Activated naive CD4-positive, alpha-beta T cell treated with anti-CD3 and anti-CD28 coated beads, Interleukin-2, amount 50 U/mL, for 24 hours (primary cell): ENCODE data around the gene ADAMTS14.

ENCODE experiments used
- H3K27ac Mint-ChIP-seq: one replicate; pipeline ENCODE4 v1.8.0; 2021; ENCODE audit warnings: mild to moderate bottlenecking, mixed read lengths
- H3K27me3 Mint-ChIP-seq: one replicate; pipeline ENCODE4 v1.8.0; 2021; ENCODE audit warnings: mixed read lengths
- H3K36me3 Mint-ChIP-seq: one replicate; pipeline ENCODE4 v1.8.0; 2021; ENCODE audit warnings: mixed read lengths
- H3K4me1 Mint-ChIP-seq: one replicate; pipeline ENCODE4 v1.8.0; 2021; ENCODE audit warnings: mixed read lengths
- H3K4me3 Mint-ChIP-seq: one replicate; pipeline ENCODE4 v1.8.0; 2021; ENCODE audit warnings: mild to moderate bottlenecking, mixed read lengths
- H3K9me3 Mint-ChIP-seq: one replicate; pipeline ENCODE4 v1.8.0; 2021; ENCODE audit warnings: mixed read lengths

The ADAMTS14 gene

GRCh38 chr10:70722820-70723424 lies 50.6 kb downstream of the ADAMTS14 start:
- Mint-ChIP-seq H3K4me3 (no peak overlapping the region), H3K4me1 (no peaks in the 10 kb centered on the region), H3K9me3 (no peaks in the 10 kb centered on the region), H3K27me3 (no peaks in the 10 kb centered on the region), H3K36me3 (no peaks in the 10 kb centered on the region), H3K27ac (no peak overlapping the region)

GRCh38 chr10:70723771-70724170 lies 51.5 kb downstream of the ADAMTS14 start:
- Mint-ChIP-seq H3K27me3 (no peaks in the 10 kb centered on the region), H3K9me3 (no peaks in the 10 kb centered on the region), H3K4me1 (no peaks in the 10 kb centered on the region), H3K36me3 (no peaks in the 10 kb centered on the region), H3K4me3 (no peak overlapping the region), H3K27ac (no peak overlapping the region)

DNA sequence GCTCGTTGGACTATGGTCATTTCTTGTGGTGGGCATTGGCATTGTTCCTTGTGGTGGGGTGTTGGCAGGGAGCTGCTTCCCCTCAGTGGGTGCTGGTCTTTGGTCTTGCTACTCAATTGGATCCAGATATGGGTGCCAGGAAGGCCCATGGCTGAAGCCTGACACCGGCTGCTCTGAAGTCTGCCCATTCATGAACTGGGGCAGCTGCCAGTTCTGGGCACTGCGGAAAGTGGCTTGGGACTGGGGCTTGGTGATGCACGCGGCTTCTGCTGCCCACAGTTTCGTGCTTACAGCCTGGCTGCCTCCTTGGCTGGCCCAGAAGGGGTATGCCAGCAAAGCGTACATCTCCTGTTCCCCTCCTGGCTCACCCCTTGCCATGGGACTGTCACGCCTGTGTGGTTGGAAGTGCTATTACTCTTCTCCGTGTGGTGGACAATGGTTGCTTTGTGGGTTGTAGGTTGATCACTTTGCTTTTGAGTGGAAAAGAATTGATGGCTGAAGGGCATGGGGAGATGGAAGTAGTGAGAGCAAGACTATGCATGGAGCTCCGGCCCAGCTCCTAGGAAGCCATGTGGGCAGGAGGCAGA lies 54.7 kb downstream of the ADAMTS14 start:
- Mint-ChIP-seq H3K4me3 (no peak overlapping the region), H3K27me3 (no peaks in the 10 kb centered on the region), H3K27ac (no peak overlapping the region)

DNA sequence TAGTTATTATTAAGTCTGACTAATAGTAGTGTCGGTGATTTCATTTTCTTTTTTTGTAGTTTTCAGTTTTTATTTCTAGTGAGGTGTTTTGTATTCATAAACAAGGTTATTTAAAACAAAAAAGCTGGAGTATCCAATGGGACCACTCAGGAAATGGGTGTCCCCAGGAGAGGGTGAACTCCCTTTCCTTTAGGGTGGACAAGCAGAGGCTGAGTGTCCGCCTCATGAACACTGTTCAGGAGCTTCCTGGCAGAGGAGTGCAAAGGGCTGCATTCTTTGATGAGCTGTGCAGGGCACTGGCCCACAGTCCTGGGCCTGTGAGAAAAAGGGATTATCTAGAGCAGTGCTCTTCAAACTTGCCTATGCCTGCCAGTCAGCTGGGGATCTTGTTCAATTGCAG lies 56.0 kb downstream of the ADAMTS14 start:
- Mint-ChIP-seq H3K9me3 (no peaks in the 10 kb centered on the region), H3K4me3 (no peak overlapping the region), H3K27me3 (no peaks in the 10 kb centered on the region), H3K27ac (no peak overlapping the region), H3K36me3 (no peaks in the 10 kb centered on the region), H3K4me1 (no peaks in the 10 kb centered on the region)

More for the DNA sequence above, 54.7 kb downstream of the ADAMTS14 start:
- Mint-ChIP-seq H3K36me3 (no peaks in the 10 kb centered on the region), H3K9me3 (no peaks in the 10 kb centered on the region), H3K4me1 (no peaks in the 10 kb centered on the region)

- no peaks in the 10 kb centered on the region for H3K4me1 Mint-ChIP-seq
- no peaks in the 10 kb centered on the region for H3K36me3 Mint-ChIP-seq
- no peaks in the 10 kb centered on the region for H3K9me3 Mint-ChIP-seq
Observed at GRCh38 chr10:70729763-70730357, 57.6 kb downstream of the ADAMTS14 start.

GRCh38 chr10:70730955-70731354 lies 58.6 kb downstream of the ADAMTS14 start:
- H3K9me3 Mint-ChIP-seq, result no peaks in the 10 kb centered on the region
- no peaks in the 10 kb centered on the region for H3K4me1 Mint-ChIP-seq
- H3K27me3 Mint-ChIP-seq, result no peaks in the 10 kb centered on the region
- no peaks in the 10 kb centered on the region for H3K36me3 Mint-ChIP-seq
- no peak overlapping the region for H3K27ac Mint-ChIP-seq
- no peak overlapping the region for H3K4me3 Mint-ChIP-seq

More at GRCh38 chr10:70729763-70730357, 57.6 kb downstream of the ADAMTS14 start:
- H3K4me3 Mint-ChIP-seq, result no peak overlapping the region
- no peak overlapping the region for H3K27ac Mint-ChIP-seq
- H3K27me3 Mint-ChIP-seq, result no peaks in the 10 kb centered on the region

- Mint-ChIP-seq H3K27me3 (no peaks in the 10 kb centered on the region), H3K9me3 (no peaks in the 10 kb centered on the region), H3K27ac (no peak overlapping the region), H3K4me1 (no peaks in the 10 kb centered on the region), H3K4me3 (no peak overlapping the region), H3K36me3 (no peaks in the 10 kb centered on the region)
Observed at GRCh38 chr10:70732569-70732968, 60.3 kb downstream of the ADAMTS14 start.

GRCh38 chr10:70733051-70733450 lies 60.7 kb downstream of the ADAMTS14 start:
- H3K4me3 Mint-ChIP-seq, result no peak overlapping the region

DNA sequence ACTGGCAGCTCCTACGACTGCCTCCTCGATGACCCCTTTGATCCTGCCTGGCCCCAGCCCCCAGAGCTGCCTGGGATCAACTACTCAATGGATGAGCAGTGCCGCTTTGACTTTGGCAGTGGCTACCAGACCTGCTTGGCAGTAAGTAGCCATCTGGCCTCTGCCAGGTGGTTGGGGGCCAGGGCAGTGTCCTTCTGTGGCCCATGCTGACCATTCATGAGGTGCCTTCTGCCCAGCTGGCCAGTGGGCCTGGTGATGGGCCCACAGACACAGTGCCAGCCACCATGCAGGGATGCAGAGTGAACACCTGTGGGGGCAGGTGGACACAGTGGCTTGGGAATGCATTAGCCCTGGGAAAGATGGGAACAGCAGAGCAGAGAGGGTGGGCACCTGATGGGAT lies 62.9 kb downstream of the ADAMTS14 start:
- no peaks in the 10 kb centered on the region for H3K4me1 Mint-ChIP-seq
- H3K9me3 Mint-ChIP-seq, result no peaks in the 10 kb centered on the region
- no peaks in the 10 kb centered on the region for H3K27me3 Mint-ChIP-seq
- H3K4me3 Mint-ChIP-seq, result no peak overlapping the region
- no peak overlapping the region for H3K27ac Mint-ChIP-seq
- H3K36me3 Mint-ChIP-seq, result no peaks in the 10 kb centered on the region

More at GRCh38 chr10:70733051-70733450, 60.7 kb downstream of the ADAMTS14 start:
- Mint-ChIP-seq H3K27me3 (no peaks in the 10 kb centered on the region), H3K27ac (no peak overlapping the region), H3K4me1 (no peaks in the 10 kb centered on the region), H3K36me3 (no peaks in the 10 kb centered on the region), H3K9me3 (no peaks in the 10 kb centered on the region)

- H3K9me3 Mint-ChIP-seq, result no peaks in the 10 kb centered on the region
- no peaks in the 10 kb centered on the region for H3K4me1 Mint-ChIP-seq
- no peaks in the 10 kb centered on the region for H3K36me3 Mint-ChIP-seq
- H3K27ac Mint-ChIP-seq, result no peak overlapping the region
- no peak overlapping the region for H3K4me3 Mint-ChIP-seq
- H3K27me3 Mint-ChIP-seq, result no peaks in the 10 kb centered on the region
Observed at GRCh38 chr10:70736525-70736924, 64.2 kb downstream of the ADAMTS14 start.

GRCh38 chr10:70737250-70737649 lies 64.9 kb downstream of the ADAMTS14 start:
- Mint-ChIP-seq H3K9me3 (no peaks in the 10 kb centered on the region), H3K36me3 (no peaks in the 10 kb centered on the region), H3K4me3 (no peak overlapping the region), H3K4me1 (no peaks in the 10 kb centered on the region), H3K27me3 (no peaks in the 10 kb centered on the region), H3K27ac (no peak overlapping the region)

DNA sequence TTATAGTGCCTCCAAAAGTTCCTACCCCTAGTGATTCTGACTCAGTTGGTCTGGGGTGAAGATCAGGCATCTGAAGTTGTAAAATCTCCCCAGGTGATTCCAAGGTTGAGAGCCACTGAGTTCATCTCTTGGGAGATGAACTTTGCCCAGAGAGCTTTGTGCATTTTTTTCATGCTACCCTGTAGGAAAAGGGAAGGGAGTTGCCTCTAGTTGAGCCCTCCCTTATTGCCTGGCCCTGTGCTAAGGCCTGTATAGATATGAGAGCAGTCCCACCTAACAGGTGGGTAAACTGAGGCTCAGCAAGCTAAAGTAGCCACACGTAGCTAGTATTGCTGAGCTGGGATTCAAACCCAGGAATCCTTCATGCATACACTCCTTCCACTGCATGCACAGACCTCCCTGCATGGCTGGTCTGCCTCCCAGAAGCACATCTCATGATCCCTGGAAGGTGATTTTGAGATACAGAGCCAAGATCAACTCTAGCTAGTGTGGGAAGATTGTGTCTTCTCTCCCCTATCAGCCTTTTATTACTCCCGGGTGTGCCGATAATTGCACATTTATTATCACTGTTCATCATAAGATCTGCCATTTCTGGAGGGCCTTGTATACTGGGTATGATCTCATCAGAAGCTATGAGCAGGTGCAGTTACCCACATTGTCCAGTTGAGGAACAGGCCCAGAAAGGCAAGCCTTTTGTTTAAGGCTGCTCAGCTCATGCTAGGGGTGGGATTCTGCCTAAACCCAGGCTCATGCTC lies 65.9 kb downstream of the ADAMTS14 start:
- H3K27ac Mint-ChIP-seq, result no peak overlapping the region
- no peaks in the 10 kb centered on the region for H3K27me3 Mint-ChIP-seq
- H3K4me1 Mint-ChIP-seq, result peaks cover 4% of the 10 kb centered on the region
- H3K9me3 Mint-ChIP-seq, result no peaks in the 10 kb centered on the region
- no peak overlapping the region for H3K4me3 Mint-ChIP-seq
- no peaks in the 10 kb centered on the region for H3K36me3 Mint-ChIP-seq

DNA sequence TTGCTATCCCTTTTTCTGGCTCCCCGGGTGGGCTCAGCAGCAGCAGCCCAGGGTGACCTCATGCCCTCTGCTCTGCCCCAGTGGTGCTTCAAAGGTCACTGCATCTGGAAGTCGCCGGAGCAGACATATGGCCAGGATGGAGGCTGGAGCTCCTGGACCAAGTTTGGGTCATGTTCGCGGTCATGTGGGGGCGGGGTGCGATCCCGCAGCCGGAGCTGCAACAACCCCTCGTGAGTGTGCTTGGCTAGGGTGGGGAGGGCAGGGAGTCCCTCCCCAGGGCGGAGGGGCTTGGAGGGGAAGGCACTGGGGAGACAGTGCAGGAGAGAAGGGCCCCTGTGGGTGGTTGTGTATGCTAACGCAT lies 66.4 kb downstream of the ADAMTS14 start:
- Mint-ChIP-seq H3K4me1 (peaks cover 4% of the 10 kb centered on the region), H3K4me3 (no peak overlapping the region), H3K27ac (no peak overlapping the region), H3K36me3 (no peaks in the 10 kb centered on the region), H3K9me3 (no peaks in the 10 kb centered on the region), H3K27me3 (no peaks in the 10 kb centered on the region)

- H3K36me3 Mint-ChIP-seq, result no peaks in the 10 kb centered on the region
- H3K4me1 Mint-ChIP-seq, result peaks cover 4% of the 10 kb centered on the region
- no peaks in the 10 kb centered on the region for H3K9me3 Mint-ChIP-seq
- no peak overlapping the region for H3K4me3 Mint-ChIP-seq
- H3K27me3 Mint-ChIP-seq, result no peaks in the 10 kb centered on the region
- no peak overlapping the region for H3K27ac Mint-ChIP-seq
Observed at GRCh38 chr10:70740406-70741288, 68.3 kb downstream of the ADAMTS14 start.
